Small intestine (tissue), 7 donors: Measurements from ENCODE around the gene CPT1C. TPM values are rescaled to one million over a fixed set of nuclear protein-coding genes. Genes with fewer than 3 reads are reported as not detected.

ENCODE experiments used
- DNase-seq, 2 donors: peaks; one replicate each; pipeline versions ENCODE4 v3.0.0 to v3.0.0-alpha.2; 2013
- FAIRE-seq: peaks from 2 replicates; lab custom pipeline; 2012; peaks lifted over from hg19 to GRCh38; lab: Jason Lieb, UNC
- H3K27ac ChIP-seq, 3 donors: one replicate each; pipeline ENCODE4 v1.5.1; 2013; ENCODE audit warnings: low read length in 2 of 3, mild to moderate bottlenecking in 2 of 3, control low read depth in 1 of 3, inconsistent platforms in 1 of 3, low read depth in 1 of 3, moderate library complexity in 1 of 3
- H3K27me3 ChIP-seq, 3 donors: one replicate each; pipeline ENCODE4 v1.6.1; 2013; ENCODE audit warnings: low read length in 3 of 3, inconsistent platforms in 1 of 3; ENCODE audit not compliant: control insufficient read depth in 3 of 3, insufficient read depth in 3 of 3
- H3K36me3 ChIP-seq, 3 donors: one replicate each; pipeline ENCODE4 v1.6.1; 2013; ENCODE audit warnings: low read length in 3 of 3, inconsistent platforms in 1 of 3, low read depth in 1 of 3, mild to moderate bottlenecking in 1 of 3, moderate library complexity in 1 of 3; ENCODE audit not compliant: control insufficient read depth in 3 of 3, insufficient read depth in 2 of 3
- H3K4me1 ChIP-seq, 3 donors: one replicate each; pipeline ENCODE4 v1.6.1; 2013; ENCODE audit warnings: low read length in 2 of 3, inconsistent platforms in 1 of 3, low read depth in 1 of 3, mild to moderate bottlenecking in 1 of 3, moderate library complexity in 1 of 3; ENCODE audit not compliant: control insufficient read depth in 3 of 3, insufficient read depth in 2 of 3
- H3K4me3 ChIP-seq, 3 donors: one replicate each; pipeline ENCODE4 v1.5.1; 2013; ENCODE audit warnings: low read length in 3 of 3, control low read depth in 1 of 3, inconsistent platforms in 1 of 3, low read depth in 1 of 3, mild to moderate bottlenecking in 1 of 3, moderate library complexity in 1 of 3
- H3K9me3 ChIP-seq, 2 donors: one replicate each; pipeline ENCODE4 v1.6.1; 2013; ENCODE audit warnings: low read depth in 1 of 2, low read length in 1 of 2; ENCODE audit not compliant: control insufficient read depth in 2 of 2, insufficient read depth in 1 of 2
- WGBS, 3 donors: extraction: QIAGEN DNeasy Blood & Tissue Kit; methylation state at CpG; one replicate each; pipeline ENCODE4 v1.1.7; 2013; 5-methylcytosine and 5-hydroxymethylcytosine counted together
- polyA plus RNA-seq, 4 donors: library from polyadenylated mRNA; stranded (reverse) in 3 of 4; unstranded in 1 of 4; fragments of 200-250 nt in 3 of 4; fragments of 120-200 nt in 1 of 4; gene quantifications; one replicate each; pipeline versions ENCODE4 v1.2.1 to v1.2.3, GENCODE V29; 2013
- donor health status: healthy with polysubstance abuse.
- donor health status: control.
- donor health status: control.
- donor health status: Bipolar disorder and iron deficiency.
- donor health status: healthy.

Gene CPT1C
- polyA plus RNA-seq, 4 donors, result 1.9 to 4.5 TPM; not detected in 2

DNA sequence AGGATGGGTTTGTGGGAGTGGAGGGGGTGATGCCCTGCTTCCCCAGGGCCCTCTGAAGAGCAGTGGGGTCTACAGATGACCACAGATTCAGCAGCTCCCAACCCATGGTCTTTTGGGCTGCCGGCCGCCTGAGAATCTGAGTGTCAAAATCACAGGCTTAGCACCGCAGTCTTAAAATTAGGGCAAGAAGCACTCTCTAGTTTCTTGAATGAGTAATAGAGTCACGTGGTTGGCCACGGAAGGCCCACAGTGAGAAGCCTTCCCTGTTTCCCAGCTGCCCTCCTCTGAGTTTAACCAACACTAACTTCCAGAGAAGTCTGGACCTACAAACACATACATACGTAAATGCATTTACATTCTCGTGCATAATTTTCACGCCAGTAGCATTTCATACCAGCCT, 8.6 kb upstream of the CPT1C start:
- Histone ChIP-seq H3K4me3 (no peak overlapping the region), H3K27me3 (no peaks in the 10 kb centered on the region), H3K4me1 (peaks cover 2 to 18% (median 7%) of the 10 kb centered on the region in 3 donors), H3K36me3 (peaks cover 12 to 79% (median 12%) of the 10 kb centered on the region in 3 donors), H3K27ac (no peak overlapping the region), H3K9me3 (no peaks in the 10 kb centered on the region)
- no peak for DNase-seq
- no peak for FAIRE-seq
- 86 to 98% (median 90%) methylated on average over 8 of the region's 8 CpGs for WGBS, 3 donors

DNA sequence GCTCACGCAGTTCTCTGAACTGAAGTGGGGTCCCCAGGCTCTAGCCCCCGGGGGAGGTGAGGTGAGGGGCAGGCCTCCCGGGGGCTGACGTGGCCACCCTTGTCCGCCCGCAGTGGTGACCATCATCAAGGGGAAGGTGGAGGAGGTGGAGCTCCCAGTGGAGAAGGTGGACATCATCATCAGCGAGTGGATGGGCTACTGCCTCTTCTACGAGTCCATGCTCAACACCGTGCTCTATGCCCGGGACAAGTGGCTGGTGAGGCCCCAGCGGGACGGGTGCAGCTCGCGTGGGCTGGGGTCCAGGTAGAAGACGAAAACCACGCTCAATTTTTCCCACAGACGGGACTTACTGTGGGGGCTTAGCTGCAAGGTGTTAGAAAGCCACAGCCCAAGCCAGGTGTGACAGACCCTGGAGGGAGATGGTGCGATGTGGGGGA, 7.1 kb upstream of the CPT1C start:
- FAIRE-seq (no peak), DNase-seq (no peak)
- H3K27me3 ChIP-seq, result peaks cover 0 to 2% (median 0%) of the 10 kb centered on the region in 3 donors
- no peak overlapping the region for H3K27ac ChIP-seq
- H3K9me3 ChIP-seq, result no peaks in the 10 kb centered on the region
- H3K36me3 ChIP-seq, result peaks cover 12 to 94% (median 16%) of the 10 kb centered on the region in 3 donors
- 94 to 95% (median 94%) methylated on average over 18 of the region's 18 CpGs for WGBS, 3 donors
- peaks cover 2 to 11% (median 7%) of the 10 kb centered on the region in 3 donors for H3K4me1 ChIP-seq
- no peak overlapping the region for H3K4me3 ChIP-seq

DNA sequence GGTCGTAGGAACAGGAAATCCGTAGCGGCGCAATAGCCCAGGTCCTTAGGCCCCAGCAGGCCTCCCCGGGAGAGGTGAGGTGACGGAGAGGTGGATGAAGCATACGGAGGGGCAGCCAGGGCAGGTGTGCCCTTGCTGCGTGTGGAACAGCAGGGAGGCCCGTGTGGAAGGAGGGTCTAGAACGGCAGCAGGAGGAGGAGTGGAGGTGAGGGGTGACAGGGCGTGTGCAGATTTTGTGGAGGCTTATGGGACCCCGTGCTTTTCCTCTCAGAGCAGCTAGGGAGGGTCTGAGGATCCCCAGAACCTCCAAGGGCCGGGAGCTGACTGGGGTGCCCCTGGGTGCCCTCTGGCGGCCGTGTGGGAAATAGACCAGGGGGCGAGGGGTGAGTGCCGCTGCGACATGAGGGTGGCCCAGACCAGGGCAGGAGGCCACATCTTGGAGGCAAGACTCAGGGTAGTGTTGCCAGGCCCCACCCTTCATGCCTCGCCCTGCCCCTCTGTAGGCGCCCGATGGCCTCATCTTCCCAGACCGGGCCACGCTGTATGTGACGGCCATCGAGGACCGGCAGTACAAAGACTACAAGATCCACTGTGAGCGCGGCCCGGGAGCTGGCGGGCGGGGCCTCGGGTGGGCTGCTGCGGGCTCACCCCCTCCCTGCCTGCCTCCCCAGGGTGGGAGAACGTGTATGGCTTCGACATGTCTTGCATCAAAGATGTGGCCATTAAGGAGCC, 6.5 kb upstream of the CPT1C start:
- Histone ChIP-seq H3K36me3 (peaks cover 12 to 96% (median 16%) of the 10 kb centered on the region in 3 donors), H3K9me3 (no peaks in the 10 kb centered on the region), H3K27ac (no peak overlapping the region), H3K4me3 (no peak overlapping the region), H3K27me3 (peaks cover 0 to 7% (median 0%) of the 10 kb centered on the region in 3 donors), H3K4me1 (peaks cover 2 to 11% (median 7%) of the 10 kb centered on the region in 3 donors)
- FAIRE-seq, result no peak
- DNase-seq, result peak in 1 of 2 donors; percentile 35
- 71 to 82% (median 78%) methylated on average over 33 to 35 of the region's 35 CpGs for WGBS, 3 donors

DNA sequence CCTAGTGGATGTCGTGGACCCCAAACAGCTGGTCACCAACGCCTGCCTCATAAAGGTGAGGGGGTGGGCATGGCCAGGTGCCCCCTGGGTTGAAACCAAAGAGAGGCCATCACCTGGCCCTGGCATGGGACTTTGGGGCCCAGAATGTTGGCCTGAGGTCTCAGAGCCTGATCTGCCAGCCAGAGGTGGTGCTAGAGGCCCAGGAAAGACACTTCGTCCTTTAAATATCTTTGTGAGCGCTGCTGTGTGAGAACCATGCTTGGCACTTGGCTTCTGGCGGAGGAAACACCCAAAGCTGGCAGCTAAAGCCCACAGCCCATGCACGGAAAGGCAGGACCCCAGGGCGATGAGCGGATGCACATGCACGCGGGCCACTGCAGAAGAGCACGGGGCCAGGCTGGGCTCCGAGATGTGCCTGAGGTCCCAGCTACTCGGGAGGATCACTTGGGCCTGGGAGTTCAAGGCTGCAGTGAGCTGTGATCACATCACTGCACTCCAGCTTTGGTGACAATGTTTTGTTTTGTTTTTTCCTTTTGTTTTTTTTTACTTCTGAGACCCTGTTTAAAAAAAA, 5.8 kb upstream of the CPT1C start:
- FAIRE-seq (no peak), DNase-seq (no peak)
- Histone ChIP-seq H3K27ac (no peak overlapping the region), H3K36me3 (peaks cover 12 to 92% (median 16%) of the 10 kb centered on the region in 3 donors), H3K4me1 (peaks cover 2 to 15% (median 5%) of the 10 kb centered on the region in 3 donors), H3K27me3 (peaks cover 0 to 14% (median 0%) of the 10 kb centered on the region in 3 donors), H3K9me3 (no peaks in the 10 kb centered on the region), H3K4me3 (no peak overlapping the region)
- 86 to 96% (median 92%) methylated on average over 13 of the region's 13 CpGs for WGBS, 3 donors

DNA sequence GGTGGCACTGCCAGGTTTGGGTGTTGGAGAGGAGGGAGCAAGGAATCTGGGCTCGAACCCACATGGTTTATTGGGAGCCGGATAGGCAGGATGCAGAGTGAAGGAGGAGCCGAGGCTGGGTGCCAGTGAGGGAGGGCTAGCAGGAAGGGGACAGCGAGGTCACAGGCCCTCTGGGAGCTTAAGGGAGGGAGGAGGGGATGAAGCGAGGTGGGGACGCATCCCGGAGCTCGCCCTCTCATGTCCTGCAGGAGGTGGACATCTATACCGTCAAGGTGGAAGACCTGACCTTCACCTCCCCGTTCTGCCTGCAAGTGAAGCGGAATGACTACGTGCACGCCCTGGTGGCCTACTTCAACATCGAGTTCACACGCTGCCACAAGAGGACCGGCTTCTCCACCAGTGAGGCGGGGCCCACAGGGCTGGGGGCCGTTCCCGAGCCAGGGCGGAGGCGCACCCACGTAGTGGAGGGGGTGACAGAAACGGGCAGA, 5.0 kb upstream of the CPT1C start:
- FAIRE-seq (no peak), DNase-seq (no peak)
- Histone ChIP-seq H3K9me3 (no peaks in the 10 kb centered on the region), H3K4me1 (peaks cover 0 to 17% (median 0%) of the 10 kb centered on the region in 3 donors), H3K27ac (no peak overlapping the region), H3K27me3 (peaks cover 0 to 22% (median 0%) of the 10 kb centered on the region in 3 donors), H3K4me3 (no peak overlapping the region), H3K36me3 (peaks cover 12 to 85% (median 16%) of the 10 kb centered on the region in 3 donors)
- WGBS, 3 donors, result 77 to 85% (median 81%) methylated on average over 23 of the region's 23 CpGs

DNA sequence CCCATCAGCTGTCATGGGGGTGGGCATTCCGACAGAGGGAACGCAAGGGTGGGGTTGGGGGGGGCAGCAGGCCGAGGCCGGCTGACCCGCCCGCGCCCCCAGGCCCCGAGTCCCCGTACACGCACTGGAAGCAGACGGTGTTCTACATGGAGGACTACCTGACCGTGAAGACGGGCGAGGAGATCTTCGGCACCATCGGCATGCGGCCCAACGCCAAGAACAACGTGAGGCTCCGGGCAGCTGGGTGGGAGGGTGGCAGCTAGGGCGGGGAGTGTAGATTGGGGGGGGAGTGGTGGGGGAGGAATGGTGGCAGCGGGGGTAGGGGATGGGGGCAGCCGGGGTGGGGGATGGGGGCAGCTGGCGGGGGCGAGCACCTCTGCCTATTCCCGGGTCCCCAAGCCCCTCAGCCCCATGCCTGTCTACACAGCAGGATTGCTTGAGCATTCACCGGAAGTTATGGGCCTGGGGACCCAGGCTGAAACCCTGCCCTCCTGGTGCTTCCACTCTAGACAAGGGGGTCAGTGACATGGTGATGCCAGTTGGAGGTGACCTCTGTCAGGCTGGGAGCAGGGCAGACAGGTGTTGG, 4.3 kb upstream of the CPT1C start:
- H3K27ac ChIP-seq, result no peak overlapping the region
- WGBS, 3 donors, result 91 to 93% (median 92%) methylated on average over 24 to 27 of the region's 27 CpGs
- H3K4me1 ChIP-seq, result peaks cover 0 to 15% (median 5%) of the 10 kb centered on the region in 3 donors
- peaks cover 12 to 78% (median 16%) of the 10 kb centered on the region in 3 donors for H3K36me3 ChIP-seq
- H3K27me3 ChIP-seq, result peaks cover 0 to 29% (median 0%) of the 10 kb centered on the region in 3 donors
- DNase-seq (no peak), FAIRE-seq (no peak)
- H3K4me3 ChIP-seq, result no peak overlapping the region
- H3K9me3 ChIP-seq, result no peaks in the 10 kb centered on the region

DNA sequence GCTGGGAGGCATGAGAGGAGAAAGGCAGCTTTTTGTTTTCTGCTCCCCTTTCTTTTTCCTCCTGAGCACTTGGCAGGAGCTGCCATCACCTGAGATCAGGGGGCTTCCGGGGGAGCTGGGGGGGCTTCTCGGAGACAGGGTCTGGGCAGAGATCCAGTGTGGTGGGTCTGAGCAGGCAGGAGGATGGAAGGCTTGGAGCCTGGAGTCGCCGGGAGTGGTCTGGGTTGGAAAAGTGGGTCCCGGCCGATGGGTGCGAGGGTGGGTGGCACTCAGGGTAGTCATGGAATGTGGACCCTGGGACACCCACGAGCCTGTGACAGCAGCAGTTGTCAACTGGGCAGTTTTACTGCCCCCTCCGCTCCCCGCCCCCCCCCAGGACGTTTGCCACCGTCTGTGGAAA, 3.8 kb upstream of the CPT1C start:
- no peak for DNase-seq
- WGBS, 3 donors, result 73 to 82% (median 77%) methylated on average over 11 to 12 of the region's 12 CpGs
- H3K36me3 ChIP-seq, result peaks cover 12 to 73% (median 12%) of the 10 kb centered on the region in 3 donors
- H3K4me3 ChIP-seq, result no peak overlapping the region
- H3K27ac ChIP-seq, result no peak overlapping the region
- H3K4me1 ChIP-seq, result peaks cover 0 to 15% (median 5%) of the 10 kb centered on the region in 3 donors
- H3K9me3 ChIP-seq, result no peaks in the 10 kb centered on the region
- H3K27me3 ChIP-seq, result peaks cover 0 to 33% (median 0%) of the 10 kb centered on the region in 3 donors
- no peak for FAIRE-seq
